GM19240 (cell line): ENCODE measurements around the gene TNRC6B.

Source experiments
- DNase-seq: peaks from one replicate; pipeline ENCODE4 v3.0.0; 2011; ENCODE audit warnings: low spot score; ENCODE audit not compliant: insufficient read length

Gene TNRC6B

GRCh38 chr22:40325315-40325714 lies 147.6 kb downstream of the TNRC6B start:
- DNase-seq: no peak

- no peak for DNase-seq
Observed at GRCh38 chr22:40326905-40327735, 149.4 kb downstream of the TNRC6B start.

DNA sequence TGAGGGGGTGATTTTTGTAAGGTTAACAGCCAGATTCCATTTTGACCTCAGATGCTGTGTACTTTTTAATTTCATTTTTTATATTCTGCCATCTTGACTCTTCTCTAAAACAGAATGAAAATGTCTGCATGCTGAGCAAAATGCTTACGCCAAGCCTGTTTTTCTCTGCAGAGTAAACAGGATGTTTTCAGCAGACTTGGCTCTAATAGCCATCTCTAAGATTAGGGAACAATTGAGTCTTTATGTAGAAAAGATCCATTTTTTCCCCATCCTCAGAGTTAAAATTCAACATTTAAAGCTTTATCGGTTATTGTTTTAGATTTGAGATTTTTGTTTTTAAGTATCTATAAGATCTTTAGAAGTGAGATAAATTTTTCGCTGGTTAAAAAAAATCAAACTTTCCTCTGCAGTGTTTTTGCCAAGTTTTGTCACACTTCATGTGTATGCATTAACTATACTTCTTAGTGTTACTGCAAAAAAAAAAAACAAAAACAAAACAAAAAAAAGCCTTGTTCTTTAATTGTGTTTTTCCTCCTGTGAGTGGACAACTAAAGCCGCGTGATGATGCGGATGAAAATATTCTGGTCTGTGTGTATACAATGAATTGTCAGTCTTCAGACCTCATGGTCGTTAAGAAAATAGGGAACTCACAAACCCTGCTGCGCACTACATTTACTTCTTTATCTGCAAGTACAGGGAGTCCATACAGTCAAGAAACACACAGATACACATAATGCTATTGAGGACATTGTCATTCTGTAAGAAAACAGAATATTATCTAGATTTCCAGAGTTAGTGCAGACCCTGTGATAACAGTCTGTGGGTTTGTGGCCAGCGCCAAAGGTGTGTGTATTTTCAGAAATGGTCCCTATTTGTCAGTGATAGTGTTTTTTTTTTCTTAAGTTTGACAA lies 151.1 kb downstream of the TNRC6B start:
- no peak for DNase-seq

- DNase-seq: no peak
Observed at GRCh38 chr22:40329466-40329865, 151.7 kb downstream of the TNRC6B start.

DNA sequence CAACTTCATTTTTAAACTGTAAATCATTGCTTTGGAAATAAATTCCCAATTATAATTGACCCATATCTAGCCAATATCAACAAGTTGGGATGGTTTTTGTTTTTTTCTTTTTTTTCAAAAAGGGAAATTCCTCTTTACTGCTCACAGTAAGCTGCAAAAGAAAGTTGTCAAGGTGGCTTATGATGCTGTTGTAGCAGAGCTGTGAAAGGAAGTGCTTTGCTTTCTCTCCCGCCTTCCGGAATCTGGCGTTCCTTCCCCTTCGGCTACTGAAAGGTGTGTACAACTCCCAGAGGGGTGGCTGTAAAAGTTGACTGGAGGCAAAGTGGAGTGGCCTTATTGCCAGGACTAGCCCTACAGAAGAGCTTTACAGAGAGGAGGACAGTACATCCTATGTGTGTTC lies 152.4 kb downstream of the TNRC6B start:
- no peak for DNase-seq

DNA sequence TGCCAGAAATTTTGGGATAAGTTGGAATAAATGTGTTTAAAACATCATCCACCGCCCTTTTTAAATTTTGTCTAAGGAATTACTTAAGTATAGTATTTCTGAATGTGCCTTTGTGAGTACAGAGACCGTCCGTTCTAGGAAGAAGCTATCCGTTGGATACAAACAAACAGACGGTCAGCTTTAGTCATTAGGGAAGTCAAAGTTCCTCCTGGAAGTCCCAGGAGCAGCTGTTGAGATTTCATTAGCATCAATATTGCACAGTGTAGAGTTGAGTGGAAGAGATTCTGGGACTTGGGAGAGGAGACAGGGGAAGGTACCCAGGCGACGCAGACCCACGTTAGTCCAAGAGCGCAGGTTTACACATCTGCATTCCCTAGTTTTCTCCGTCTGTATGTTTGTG lies 152.9 kb downstream of the TNRC6B start:
- no peak for DNase-seq

DNA sequence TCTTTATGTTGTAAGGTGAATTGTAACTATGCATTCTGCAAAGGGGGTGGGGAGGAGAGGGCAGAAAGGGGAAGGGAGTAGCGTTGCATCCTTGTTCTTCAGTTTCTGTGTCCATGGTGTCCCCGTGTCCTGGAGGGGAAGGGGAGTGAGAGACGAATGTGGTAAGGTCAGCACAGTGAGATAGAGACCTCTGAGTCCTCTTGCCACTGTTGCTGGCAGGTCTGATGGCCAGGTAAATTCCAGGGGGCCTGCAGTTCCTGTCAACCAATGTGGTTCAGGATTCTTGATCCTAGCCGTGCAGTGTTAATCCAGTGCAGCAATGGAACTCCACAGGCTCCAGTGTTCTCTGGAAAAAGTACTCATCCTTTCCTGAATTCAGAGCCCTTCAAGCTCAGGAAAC lies 154.0 kb downstream of the TNRC6B start:
- DNase-seq: no peak

GRCh38 chr22:40332319-40332781 lies 154.6 kb downstream of the TNRC6B start:
- no peak for DNase-seq

- no peak for DNase-seq
Observed at GRCh38 chr22:40334060-40334459, 156.3 kb downstream of the TNRC6B start.

- DNase-seq: no peak
Observed at GRCh38 chr22:40334899-40335298, 157.2 kb downstream of the TNRC6B start.

GRCh38 chr22:40335358-40335757 lies 157.6 kb downstream of the TNRC6B start:
- no peak for DNase-seq

GRCh38 chr22:40340044-40340443 lies 162.3 kb downstream of the TNRC6B start:
- no peak for DNase-seq

DNA sequence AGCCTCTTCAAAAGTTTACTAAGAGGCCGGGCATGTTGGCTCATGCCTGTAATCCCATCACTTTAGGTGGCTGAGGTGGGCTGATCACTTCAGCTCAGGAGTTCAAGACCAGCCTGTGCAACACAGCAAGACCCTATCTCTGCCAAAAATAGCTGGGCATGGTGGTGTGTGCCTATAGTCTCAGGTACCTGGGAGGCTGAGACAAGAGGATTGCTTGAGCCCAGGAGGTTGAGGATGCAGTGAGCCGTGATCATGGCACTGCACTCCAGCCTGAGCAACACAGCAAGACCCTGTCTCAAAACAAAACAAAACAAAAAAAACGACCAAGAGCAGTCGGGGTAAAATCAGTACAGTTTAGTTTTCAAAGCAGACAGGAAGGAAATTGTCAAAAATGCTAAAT lies 163.9 kb downstream of the TNRC6B start:
- DNase-seq: no peak

DNA sequence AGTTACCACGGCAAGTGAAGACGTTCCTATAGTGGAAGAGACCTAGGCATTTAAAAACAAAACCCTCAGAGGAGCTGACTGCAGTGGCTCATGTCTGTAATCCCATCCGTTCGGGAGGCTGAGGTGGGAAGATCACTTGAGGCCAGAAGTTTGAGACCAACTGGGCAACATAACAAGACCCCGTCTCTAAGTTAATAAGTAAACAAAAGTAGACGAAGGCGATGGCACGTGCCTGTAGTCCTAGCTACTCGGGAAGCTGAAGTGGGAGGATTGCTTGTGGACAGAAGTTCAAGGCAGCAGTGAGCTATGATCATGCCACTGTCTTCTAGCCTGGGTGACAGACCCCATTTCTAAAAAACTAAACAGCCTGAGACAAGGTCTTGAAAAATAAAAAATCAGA lies 164.8 kb downstream of the TNRC6B start:
- no peak for DNase-seq

DNA sequence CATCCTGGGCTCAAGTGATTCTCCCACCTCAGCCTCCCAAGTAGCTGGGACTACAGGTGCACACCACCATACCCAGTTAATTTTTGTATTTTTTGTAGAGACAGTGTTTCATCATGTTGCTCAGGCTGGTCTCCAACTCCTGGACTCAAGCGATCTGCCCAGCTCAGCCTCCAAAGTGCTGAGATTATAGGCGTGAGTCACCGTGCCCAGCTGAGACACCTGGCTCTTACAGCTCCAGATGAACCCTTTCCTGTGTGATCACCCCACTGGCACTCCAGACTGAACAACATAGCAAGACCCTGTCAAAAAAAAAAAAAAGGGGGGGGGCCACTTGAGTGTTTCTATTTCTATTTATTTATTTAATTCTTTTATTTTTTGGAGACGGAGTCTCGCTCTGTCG lies 167.5 kb downstream of the TNRC6B start:
- no peak for DNase-seq

DNA sequence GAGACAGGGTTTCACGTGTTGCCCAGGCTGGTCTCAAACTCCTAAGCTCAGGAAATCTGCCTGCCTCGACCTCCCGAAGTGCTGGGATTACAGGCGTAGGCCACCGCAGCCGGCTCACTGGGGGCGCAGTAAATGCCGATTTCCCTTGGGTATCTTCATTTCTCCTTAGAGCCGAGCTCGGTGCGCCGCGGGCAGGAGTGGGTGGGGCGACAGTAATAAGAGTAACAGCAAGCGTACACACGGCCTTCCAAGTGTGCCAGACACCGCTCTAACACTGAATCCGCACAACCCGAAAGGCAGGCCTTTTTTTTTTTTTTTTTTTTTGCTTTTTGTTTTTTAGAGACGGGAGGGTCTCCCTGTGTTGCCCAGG lies 168.1 kb downstream of the TNRC6B start:
- no peak for DNase-seq

GRCh38 chr22:40346185-40347118 lies 168.7 kb downstream of the TNRC6B start, which contains the start of gene ADSL:
Gene ADSL, plus strand, starts transcription at chr22:40346500. Its CDS starts 59 bp downstream, at chr22:40346559.
- peak; percentile 78 for DNase-seq

- DNase-seq: no peak
Observed at GRCh38 chr22:40347300-40347699, 169.6 kb downstream of the TNRC6B start.

DNA sequence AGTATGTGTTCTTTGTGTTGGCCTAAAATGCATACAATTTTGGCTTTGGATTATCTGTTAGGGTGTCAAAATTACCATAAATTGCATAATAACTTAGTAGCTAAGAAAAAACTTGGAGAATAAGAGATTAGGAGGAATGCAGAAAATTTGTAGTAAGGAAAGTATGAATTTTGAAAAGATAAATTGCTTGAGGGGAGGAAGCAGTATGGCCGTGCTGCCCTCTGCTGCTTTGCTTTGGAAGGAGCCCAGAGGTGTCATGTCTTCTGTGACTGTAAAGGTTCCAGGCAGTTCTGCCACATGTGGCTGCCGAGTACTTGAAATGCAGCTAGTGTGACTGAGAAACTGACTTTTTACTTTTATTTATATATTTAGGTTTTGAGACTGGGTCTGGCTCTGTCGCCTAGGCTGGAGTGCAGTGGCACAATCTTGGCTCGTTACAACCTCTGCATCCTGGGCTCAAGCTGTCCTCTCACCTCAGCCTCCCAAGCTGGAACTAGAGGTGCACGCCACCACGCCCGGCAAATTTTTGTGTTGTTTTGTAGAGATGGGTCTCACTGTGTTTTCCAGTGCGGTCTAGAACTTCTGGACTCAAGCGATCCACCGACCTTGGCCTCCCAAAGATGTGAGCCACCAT lies 170.4 kb downstream of the TNRC6B start:
- peak; percentile 53 for DNase-seq

- no peak for DNase-seq
Observed at GRCh38 chr22:40352763-40353162, 175.0 kb downstream of the TNRC6B start.

GRCh38 chr22:40361100-40361499 lies 183.4 kb downstream of the TNRC6B start:
- no peak for DNase-seq
